Measurements from ENCODE around the gene TIFAB.

The TIFAB gene

DNA sequence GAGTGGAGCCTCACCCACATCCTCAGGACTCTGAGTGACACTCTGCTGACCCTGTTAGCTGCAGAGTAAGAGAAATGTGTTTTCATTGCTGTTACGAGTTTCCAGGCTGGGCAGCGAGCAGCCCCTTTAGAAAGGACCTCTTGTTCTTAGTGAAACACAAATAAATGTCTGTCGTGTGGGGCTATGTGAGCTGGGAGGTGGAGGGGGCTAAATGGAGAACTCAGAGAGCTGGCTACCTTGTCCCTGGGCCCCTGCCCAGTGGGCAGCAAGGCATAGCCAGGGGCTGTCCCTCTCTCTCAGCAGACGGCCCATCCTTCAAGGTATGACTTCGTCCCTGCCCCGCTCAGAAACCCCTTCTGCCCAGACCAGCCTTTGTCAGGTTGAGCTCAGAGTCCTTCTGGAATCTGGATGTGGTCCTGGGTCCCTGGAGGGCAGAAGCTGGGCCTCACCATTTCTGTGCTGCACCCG lies 15.2 kb downstream of the TIFAB start:
- no peak overlapping the region for H3K27ac ChIP-seq (ENCODE audit: low read depth, low read length)
- H3K9me3 ChIP-seq (ENCODE audit: control insufficient read depth, insufficient read depth, low read length) = no peaks in the 10 kb centered on the region
- H3K9me2 ChIP-seq (replicated peaks; ENCODE audit: control insufficient read depth, low read length) = no peaks in the 10 kb centered on the region
- peaks cover 20% of the 10 kb centered on the region for H3K27me3 ChIP-seq (ENCODE audit: control insufficient read depth, low read length)
- no peak overlapping the region for H3K4me3 ChIP-seq (ENCODE audit: low read length)
- no peaks in the 10 kb centered on the region for H3K79me2 ChIP-seq (ENCODE audit: control insufficient read depth, low read length)
- no peaks in the 10 kb centered on the region for H3K36me3 ChIP-seq (ENCODE audit: control insufficient read depth, low read length)
- peaks cover 14% of the 10 kb centered on the region for H3K4me1 ChIP-seq (ENCODE audit: control insufficient read depth, low read length)
- TF ChIP-seq EZH2phosphoT487 (IDR thresholded peaks at IDR 0.05; ENCODE audit: borderline replicate concordance, low read length) = no peak
- no peak for TF ChIP-seq CTCF (IDR thresholded peaks at IDR 0.05; ENCODE audit: low read depth, low read length, poor library complexity, severe bottlenecking)
- H4K20me1 ChIP-seq (ENCODE audit: control insufficient read depth, insufficient read depth, low read depth, low read length) = no peaks in the 10 kb centered on the region
- no peaks in the 10 kb centered on the region for H3F3A ChIP-seq (ENCODE audit: control insufficient read depth, insufficient read depth)
- H3K4me2 ChIP-seq (ENCODE audit: low read length) = peak overlapping the region; percentile 47

DNA sequence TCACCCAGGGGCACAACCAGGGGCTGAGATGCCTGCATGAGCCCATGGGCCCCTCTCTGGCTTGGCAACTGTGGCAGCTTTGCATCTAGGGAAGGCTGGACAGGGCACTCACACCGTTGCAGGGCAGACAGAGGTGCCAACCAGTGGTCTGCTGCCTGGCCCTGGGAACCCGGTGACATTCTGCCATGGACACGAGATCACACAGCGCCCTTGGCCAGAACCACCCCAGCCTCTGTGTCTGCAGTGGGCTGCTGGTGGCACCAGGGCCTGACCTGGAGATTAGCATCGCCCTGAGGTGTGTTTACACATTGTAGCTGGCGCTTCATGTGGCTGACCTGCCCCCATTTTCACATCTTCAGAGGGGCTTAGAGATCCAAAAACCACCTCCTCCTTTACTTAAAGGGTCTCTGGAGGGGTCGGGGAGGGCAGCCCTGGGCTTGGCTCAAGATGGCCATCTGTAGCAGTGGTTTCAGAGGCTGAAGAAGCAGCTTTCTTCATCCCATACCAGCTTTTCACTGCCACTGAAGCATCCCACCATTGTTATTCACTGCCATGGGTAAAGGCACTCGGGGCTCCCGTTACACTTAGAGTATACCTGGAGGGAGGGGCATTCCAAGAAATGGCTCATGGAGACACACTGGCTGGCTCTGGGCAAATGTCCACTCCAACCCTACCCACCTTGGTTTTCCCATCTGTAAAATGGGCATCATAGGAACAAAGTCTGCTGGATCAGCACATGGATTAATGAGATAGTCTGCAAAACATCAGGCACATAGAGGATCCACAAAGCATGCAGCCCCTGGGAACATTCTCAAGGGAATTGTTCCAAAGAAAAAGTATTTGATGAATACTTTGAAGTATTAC lies 16.5 kb downstream of the TIFAB start:
- Histone ChIP-seq H3K4me2 (ENCODE audit: low read length) (no peak overlapping the region), H3K36me3 (ENCODE audit: control insufficient read depth, low read length) (no peaks in the 10 kb centered on the region), H3F3A (ENCODE audit: control insufficient read depth, insufficient read depth) (no peaks in the 10 kb centered on the region), H3K9me3 (ENCODE audit: control insufficient read depth, insufficient read depth, low read length) (no peaks in the 10 kb centered on the region), H3K4me1 (ENCODE audit: control insufficient read depth, low read length) (peaks cover 14% of the 10 kb centered on the region), H3K9me2 (replicated peaks; ENCODE audit: control insufficient read depth, low read length) (no peaks in the 10 kb centered on the region), H3K27ac (ENCODE audit: low read depth, low read length) (no peak overlapping the region), H3K27me3 (ENCODE audit: control insufficient read depth, low read length) (peaks cover 17% of the 10 kb centered on the region), H3K4me3 (ENCODE audit: low read length) (no peak overlapping the region), H3K79me2 (ENCODE audit: control insufficient read depth, low read length) (no peaks in the 10 kb centered on the region), H4K20me1 (ENCODE audit: control insufficient read depth, insufficient read depth, low read depth, low read length) (no peaks in the 10 kb centered on the region)
- no peak for TF ChIP-seq CTCF (IDR thresholded peaks at IDR 0.05; ENCODE audit: low read depth, low read length, poor library complexity, severe bottlenecking)
- TF ChIP-seq EZH2phosphoT487 (IDR thresholded peaks at IDR 0.05; ENCODE audit: borderline replicate concordance, low read length) = no peak

GRCh38 chr5:135434591-135435466 lies 17.3 kb downstream of the TIFAB start:
- no peaks in the 10 kb centered on the region for H3K9me2 ChIP-seq (replicated peaks; ENCODE audit: control insufficient read depth, low read length)
- H3K4me2 ChIP-seq (ENCODE audit: low read length) = no peak overlapping the region
- H3K4me1 ChIP-seq (ENCODE audit: control insufficient read depth, low read length) = peaks cover 14% of the 10 kb centered on the region
- H4K20me1 ChIP-seq (ENCODE audit: control insufficient read depth, insufficient read depth, low read depth, low read length) = no peaks in the 10 kb centered on the region
- H3K36me3 ChIP-seq (ENCODE audit: control insufficient read depth, low read length) = no peaks in the 10 kb centered on the region
- no peaks in the 10 kb centered on the region for H3K9me3 ChIP-seq (ENCODE audit: control insufficient read depth, insufficient read depth, low read length)
- no peak overlapping the region for H3K27ac ChIP-seq (ENCODE audit: low read depth, low read length)
- peaks cover 17% of the 10 kb centered on the region for H3K27me3 ChIP-seq (ENCODE audit: control insufficient read depth, low read length)
- no peak overlapping the region for H3K4me3 ChIP-seq (ENCODE audit: low read length)
- TF ChIP-seq CTCF (IDR thresholded peaks at IDR 0.05; ENCODE audit: low read depth, low read length, poor library complexity, severe bottlenecking) (no peak), EZH2phosphoT487 (IDR thresholded peaks at IDR 0.05; ENCODE audit: borderline replicate concordance, low read length) (no peak)
- no peaks in the 10 kb centered on the region for H3F3A ChIP-seq (ENCODE audit: control insufficient read depth, insufficient read depth)
- H3K79me2 ChIP-seq (ENCODE audit: control insufficient read depth, low read length) = no peaks in the 10 kb centered on the region
